ENCODE results near the gene SMYD5. TPM values are rescaled to one million over a fixed set of nuclear protein-coding genes. Genes with fewer than 3 reads are reported as not detected.

SMYD5 gene
- total and polyA plus RNA-seq, 9 of the 15 experiments (the other 6 are each of a cell fraction or from before 2014, with no cell fraction given) = 11.4 to 56.8 (median 32.0) TPM

GRCh38 chr2:73202156-73203054 lies 11.6 kb upstream of the SMYD5 start, which contains the start of gene NOTO (continued):
- TF ChIP-seq TAF1 (IDR thresholded peaks at IDR 0.05; ENCODE audit: control insufficient read depth, extremely low read depth, insufficient read depth, low read length, severe bottlenecking) = no peak
- TF ChIP-seq ARID3A (IDR thresholded peaks at IDR 0.05; ENCODE audit: borderline replicate concordance, low read depth, low read length) = no peak
- TF ChIP-seq ZBTB5 (IDR thresholded peaks at IDR 0.05) = no peak
- TF ChIP-seq CEBPB (tag; IDR thresholded peaks at IDR 0.05) = no peak
- no peak for TF ChIP-seq MYBL2 (IDR thresholded peaks at IDR 0.05; ENCODE audit: low read depth)
- TF ChIP-seq MYBL2 (CRISPR knock-in tag; IDR thresholded peaks at IDR 0.05; ENCODE audit: borderline replicate concordance) = no peak
- TF ChIP-seq MED1 (CRISPR knock-in tag; IDR thresholded peaks at IDR 0.05; ENCODE audit: borderline replicate concordance) = no peak

Measured in K562 (cell line).